T-helper 1 cell (primary cell): Measurements from ENCODE around the gene SLC37A2.

Experiments used
- DNase-seq, 5 donors: peaks; one replicate each; pipeline ENCODE4 v3.0.0-alpha.2; 2012 to 2020

SLC37A2 gene

GRCh38 chr11:125071435-125071834 lies 8.3 kb downstream of the SLC37A2 start:
- DNase-seq: no peak

DNA sequence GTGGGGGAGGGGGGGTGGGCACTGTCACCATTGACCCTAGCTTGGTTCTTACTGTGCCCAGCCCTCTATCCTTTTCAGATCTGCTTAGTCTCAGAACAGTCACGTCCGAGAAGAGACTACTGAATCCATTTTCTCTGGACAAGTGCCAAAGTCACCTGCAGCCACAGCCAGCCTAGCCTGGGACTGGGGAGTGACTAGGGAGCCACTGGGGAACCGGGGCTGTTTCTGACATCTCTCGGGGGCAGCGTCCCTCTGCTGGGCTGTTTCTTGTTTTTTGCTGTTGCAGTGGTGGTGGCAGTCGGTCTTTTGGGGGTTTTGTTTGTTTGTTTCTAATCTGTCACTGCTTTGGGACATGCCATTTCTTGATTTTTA lies 8.7 kb downstream of the SLC37A2 start:
- DNase-seq: no peak

- no peak for DNase-seq
These were observed 9.3 kb downstream of the SLC37A2 start for GRCh38 chr11:125072218-125072960.

GRCh38 chr11:125072961-125073590 lies 10.0 kb downstream of the SLC37A2 start:
- DNase-seq: no peak

- DNase-seq: no peak
These were observed 10.7 kb downstream of the SLC37A2 start for GRCh38 chr11:125073616-125074483.

- DNase-seq: no peak
These were observed 11.6 kb downstream of the SLC37A2 start for GRCh38 chr11:125074511-125075241.

DNA sequence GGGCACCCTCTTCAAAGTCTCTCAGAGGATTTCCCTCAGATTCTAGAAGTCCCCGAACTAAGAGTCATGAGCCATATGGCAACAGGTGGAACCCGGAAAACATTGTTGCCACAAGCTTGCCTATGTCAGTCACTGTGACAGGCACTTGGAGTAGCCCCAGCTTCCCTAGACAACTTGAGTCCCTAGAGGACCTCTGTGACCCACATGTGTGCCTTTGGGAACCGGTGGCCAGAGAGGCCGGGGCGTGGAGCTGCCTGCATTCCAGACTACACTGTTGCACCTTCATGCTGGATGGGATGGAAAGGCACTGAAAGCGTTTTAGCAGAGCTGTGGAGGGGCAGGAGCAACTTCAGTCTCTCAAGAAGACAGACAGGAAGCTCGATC lies 12.1 kb downstream of the SLC37A2 start:
- no peak for DNase-seq

DNA sequence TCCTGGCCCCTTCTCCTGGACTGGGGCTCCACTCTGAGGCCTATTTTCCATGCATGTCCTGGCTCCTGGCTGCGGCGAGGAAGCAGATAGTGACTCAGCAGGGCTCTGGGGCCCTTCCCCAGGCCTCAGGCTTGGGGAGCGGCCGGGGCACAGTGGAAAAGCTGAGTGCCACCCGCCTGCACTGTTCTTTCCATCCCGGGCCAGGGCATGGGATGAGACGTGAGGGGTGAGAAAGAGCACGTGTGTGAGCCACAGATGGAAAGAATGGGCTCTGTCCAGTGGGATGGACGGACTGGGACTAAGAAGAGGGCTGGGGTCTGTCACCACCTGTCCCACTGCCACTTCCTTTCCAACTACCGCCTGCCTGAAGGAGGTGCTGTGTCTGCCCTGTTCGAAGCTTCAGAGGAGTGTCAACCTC lies 12.8 kb downstream of the SLC37A2 start:
- DNase-seq: no peak

DNA sequence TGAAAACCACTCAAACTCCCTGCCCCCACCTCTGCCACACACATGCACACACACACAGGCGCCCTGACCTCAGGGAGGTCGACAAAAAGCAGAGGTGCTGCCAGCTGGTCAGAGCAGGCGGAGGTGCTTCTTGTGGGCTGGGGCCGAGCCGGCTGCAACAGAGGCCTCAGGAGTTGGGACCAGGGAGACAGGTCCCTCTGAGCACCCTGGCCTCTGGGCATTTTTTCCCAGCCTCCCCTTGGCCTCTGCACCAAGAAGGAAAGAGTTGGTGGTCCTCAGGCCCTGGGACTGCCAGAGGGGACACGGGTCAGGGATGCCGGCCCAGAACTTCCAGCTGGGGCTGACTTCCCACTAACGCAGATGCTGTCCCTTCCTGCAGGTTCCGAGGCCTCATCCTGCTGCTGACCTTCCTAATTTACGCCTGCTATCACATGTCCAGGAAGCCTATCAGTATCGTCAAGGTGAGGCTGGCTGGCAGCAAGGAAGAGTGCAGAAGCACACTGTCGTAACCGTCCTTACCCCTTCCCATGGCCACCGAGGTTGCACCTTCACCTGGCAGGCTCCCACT lies 13.4 kb downstream of the SLC37A2 start:
- DNase-seq: no peak

DNA sequence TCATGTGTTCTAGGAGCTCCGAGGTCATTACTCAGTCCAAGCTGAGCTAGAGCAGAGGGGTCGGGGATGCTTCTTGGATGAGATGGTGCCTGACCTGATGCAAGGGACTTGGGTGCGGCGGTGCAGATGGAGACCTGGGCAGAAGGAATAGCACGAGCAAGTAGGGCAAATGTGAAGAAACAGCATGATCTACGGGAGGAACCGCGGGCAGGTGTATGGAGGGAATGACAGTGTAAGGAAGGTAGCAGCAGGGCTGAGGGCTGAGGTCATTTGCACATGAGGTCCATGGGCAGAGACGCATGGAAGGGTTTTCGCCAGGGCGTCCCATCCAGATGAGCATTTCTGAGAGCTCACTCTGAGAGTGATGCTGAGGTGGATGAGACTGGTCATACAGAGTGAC lies 14.9 kb downstream of the SLC37A2 start:
- DNase-seq: no peak

DNA sequence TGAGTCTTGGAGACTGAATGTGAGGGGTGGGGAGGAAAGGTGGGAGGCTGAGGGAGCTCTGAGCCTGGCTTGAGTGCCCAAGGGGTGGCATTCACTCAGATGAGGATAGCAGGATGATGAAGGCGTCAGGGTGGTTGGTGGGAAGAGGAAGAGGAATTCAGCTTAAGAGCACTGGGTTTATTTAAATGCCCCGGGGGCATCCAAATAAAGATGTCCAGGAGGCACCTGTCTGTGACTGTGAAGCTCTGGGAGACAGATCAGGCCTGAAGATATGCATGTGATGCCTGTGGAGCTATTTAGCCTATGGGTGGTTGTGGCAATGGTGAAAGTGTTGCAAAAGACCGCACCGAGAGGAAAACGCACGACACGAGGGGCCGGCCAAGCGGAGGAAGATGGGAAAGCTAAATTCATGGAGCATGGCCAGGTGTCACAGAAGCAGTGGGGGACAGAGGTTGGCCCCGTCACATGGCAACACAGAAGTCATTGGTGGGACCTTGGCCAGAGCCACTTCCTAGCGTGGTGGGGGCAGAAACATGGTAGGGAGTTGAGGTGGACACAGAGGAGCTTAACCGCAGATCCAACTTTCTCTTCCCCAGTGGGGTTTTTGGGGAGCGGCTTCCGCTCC lies 15.5 kb downstream of the SLC37A2 start:
- no peak for DNase-seq

GRCh38 chr11:125079151-125079877 lies 16.2 kb downstream of the SLC37A2 start:
- no peak for DNase-seq

DNA sequence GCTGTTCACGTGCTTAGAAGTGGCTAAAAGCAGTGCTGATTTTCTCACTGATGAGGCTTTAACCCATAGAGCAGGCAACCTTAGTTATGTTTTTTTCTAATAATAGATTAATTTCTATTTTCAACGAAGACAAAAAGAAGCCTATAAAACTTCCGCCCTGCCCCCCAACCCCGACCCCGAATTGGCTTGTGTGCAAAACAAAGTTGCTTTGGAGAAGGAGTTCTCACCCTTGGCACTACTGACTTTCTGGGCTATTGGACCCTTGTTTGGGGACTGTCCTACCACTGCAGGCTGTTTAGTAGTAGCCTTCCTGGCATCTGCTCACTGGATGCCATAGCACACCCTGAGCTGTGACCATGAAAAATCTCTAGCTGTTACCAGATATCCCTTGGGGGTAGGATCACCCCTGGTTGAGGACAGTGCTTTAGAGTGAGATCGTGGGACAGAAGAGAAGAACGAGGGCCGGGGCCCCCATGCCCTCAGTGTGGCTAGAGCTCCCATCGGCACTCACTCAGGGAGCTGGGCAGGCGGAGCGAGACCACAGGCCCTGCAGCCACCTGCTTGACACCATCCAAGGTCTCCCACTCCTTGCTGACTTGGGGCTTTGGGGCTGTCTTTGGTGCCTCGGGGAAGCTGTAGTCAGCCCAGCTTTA lies 16.9 kb downstream of the SLC37A2 start:
- no peak for DNase-seq

DNA sequence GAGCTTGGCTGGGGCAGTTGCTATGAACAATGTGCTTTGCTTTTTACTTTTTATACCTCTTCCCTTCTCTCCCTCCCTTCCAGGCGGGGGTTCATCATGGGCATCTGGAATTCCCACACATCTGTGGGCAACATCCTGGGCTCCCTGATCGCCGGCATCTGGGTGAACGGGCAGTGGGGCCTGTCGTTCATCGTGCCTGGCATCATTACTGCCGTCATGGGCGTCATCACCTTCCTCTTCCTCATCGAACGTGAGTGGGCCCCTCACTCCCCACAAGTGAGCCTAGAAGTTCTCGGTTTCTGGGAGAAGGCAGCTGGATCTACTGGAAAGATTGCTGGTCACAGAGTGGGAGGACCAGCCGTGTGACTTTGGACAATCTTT lies 17.4 kb downstream of the SLC37A2 start:
- DNase-seq: no peak

DNA sequence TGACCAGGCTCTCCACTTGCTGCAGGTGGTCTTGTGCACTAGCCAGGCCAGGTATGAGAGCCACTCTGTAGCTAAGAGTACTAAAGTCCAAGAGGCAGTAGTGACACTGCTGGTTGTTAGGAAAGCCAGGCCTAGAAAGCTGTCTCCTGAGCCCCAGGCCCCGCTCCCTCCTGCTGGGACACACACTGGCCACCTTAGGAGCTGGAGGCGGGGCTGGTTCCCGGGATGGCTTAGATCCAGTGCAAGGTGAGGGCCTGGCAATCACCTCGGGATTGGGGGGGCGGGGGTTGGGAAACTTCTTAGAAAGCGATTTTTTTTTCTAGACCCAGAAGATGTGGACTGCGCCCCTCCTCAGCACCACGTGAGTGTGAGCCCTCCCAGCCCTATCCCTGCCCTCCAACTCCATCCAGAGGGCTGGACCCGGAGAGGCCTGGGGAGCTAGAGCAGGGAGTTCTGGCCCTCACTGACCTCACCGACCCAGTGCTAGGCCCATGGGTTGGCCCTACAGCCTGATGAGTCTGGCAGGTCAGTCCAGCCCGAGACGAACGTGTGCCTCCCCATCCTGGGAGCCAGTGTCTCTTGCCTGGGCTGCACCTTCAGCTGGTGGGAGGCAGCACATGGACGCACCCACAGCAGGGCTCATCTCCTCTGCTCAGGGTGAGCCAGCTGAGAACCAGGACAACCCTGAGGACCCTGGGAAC lies 18.1 kb downstream of the SLC37A2 start:
- no peak for DNase-seq

DNA sequence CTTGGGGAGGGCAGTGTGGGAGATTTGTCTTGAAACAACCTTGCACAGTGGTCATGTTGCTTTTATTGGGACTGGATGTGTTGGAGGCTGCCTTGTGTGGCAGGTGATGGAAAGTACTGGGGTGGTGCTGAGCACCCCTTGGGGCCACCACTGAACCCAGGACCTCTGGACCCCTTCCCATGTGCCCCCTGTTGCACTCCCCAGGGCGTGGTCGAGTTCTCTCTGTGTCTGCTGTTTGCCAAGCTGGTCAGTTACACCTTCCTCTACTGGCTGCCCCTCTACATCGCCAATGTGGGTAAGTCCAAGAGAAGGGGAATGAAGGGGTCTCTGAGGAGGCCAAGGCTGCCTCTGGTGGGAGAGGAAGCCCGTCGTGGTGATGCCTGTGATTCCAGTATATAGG lies 18.9 kb downstream of the SLC37A2 start:
- no peak for DNase-seq

DNA sequence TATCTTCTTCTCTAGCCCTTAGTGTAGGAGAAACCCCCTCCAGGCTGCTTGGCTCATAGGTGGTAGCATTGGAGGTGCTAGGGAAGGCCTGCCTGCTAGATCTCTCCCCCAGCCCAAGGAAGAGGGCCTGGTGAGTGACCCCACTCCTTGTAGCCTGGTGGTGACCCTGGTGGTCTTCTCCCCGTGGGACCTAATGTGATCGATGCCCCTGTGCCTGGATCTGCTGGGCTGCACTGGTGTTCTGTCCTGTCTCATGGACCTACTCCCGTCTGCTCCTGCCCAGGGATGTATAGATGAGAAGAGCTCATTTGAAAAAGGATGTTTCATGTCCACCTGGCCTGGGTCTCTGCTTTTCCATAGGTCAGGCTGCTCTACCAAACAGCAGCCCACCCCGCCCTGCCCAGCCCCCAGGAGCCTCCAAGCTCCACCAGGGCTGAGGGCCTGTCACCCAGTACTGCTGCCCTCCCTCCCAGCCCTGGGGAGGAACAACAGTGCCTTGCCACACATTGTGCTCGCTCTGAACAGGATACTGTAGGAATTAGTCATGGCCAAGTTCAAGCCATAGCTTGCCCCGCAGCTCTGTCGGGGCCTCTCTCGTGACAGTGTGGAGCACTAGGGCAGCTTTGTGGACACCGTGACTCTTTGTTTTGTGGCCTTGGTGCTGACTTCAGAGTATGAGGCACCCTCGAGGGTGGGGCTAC lies 19.7 kb downstream of the SLC37A2 start:
- DNase-seq: no peak

DNA sequence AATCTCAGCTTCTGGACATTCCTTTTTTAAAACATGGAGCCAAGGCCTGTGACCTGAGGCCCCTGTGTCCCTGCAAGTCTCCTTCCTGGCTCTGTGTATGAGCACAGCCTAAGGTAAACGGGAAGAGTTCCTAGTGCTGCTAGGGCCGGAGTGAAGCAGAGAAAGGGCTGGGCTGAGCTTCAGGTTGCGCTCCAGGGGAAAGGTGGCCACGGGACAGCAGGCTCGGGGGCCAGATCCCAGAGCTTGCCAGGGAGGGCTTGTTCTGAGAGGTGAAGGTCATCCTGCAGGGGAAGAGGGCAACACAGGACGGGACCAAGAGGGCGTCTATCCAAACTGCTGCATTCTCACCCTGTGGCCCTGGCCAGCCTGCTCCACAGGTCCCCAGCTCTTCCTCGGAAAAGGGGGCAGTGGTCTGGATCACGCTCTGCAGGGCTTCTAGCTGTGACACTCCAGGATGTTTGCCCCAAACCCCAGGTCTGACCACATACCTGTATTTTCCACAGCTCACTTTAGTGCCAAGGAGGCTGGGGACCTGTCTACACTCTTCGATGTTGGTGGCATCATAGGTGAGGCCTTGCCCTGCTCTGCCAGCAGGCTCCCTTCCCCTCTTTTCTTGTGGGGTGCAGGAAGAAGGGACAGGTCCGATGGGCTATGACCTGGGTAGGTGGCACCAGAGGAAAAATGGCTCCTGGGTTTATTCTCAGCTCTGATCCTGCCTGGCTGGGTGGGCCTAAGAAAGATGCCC lies 20.4 kb downstream of the SLC37A2 start:
- no peak for DNase-seq

- DNase-seq: no peak
These were observed 20.9 kb downstream of the SLC37A2 start for GRCh38 chr11:125084057-125084416.
